Neutrophil (primary cell): ENCODE results near the gene CLRN3.
A peak's percentile ranks its signal among the peaks of the same experiment; 100 is the strongest.

ENCODE experiments used
- H3K27ac ChIP-seq: fragments of 200-600 bp; sonication (generic); 2 replicates; pipeline ENCODE4 v1.5.1; 2016; ENCODE audit warnings: mild to moderate bottlenecking, moderate library complexity
- H3K27me3 ChIP-seq: fragments of 200-600 bp; sonication (generic); 2 replicates; pipeline ENCODE4 v1.6.0; 2016; ENCODE audit warnings: mild to moderate bottlenecking
- H3K36me3 ChIP-seq: fragments of 200-600 bp; sonication (generic); 2 replicates; pipeline ENCODE4 v1.5.1; 2017
- H3K4me1 ChIP-seq, 2 experiments: fragments of 200-600 bp in 1 of 2; sonication (generic) in 1 of 2; 1 replicate in 1 of 2; 2 replicates in 1 of 2; pipeline versions ENCODE4 v1.5.1 to v1.6.1; 2013 to 2016; ENCODE audit warnings: low read depth in 1 of 2, low read length in 1 of 2, mild to moderate bottlenecking in 1 of 2, moderate library complexity in 1 of 2; ENCODE audit not compliant: control insufficient read depth in 1 of 2, insufficient read depth in 1 of 2
- H3K4me3 ChIP-seq, 2 experiments: fragments of 200-600 bp in 1 of 2; sonication (generic) in 1 of 2; 1 replicate in 1 of 2; 2 replicates in 1 of 2; pipeline ENCODE4 v1.5.1; 2013 to 2016; ENCODE audit warnings: low read depth in 1 of 2, low read length in 1 of 2, mild to moderate bottlenecking in 1 of 2, moderate library complexity in 1 of 2
- H3K9me3 ChIP-seq: fragments of 200-600 bp; sonication (generic); 2 replicates; pipeline ENCODE4 v1.5.1; 2016
- CTCF ChIP-seq: fragments of 200-600 bp; sonication (generic); IDR thresholded peaks from 2 replicates; pipeline ENCODE4 v1.5.1; 2016; ENCODE audit warnings: antibody characterized with exemption

The CLRN3 gene

GRCh38 chr10:127926455-127926854 lies 33.7 kb upstream of the CLRN3 start:
- H3K4me3 ChIP-seq, result no peak overlapping the region
- peak overlapping the region; percentile 71 for H3K27ac ChIP-seq
- TF ChIP-seq CTCF, result no peak
- no peaks in the 10 kb centered on the region for H3K36me3 ChIP-seq
- no peaks in the 10 kb centered on the region for H3K27me3 ChIP-seq
- peaks cover 67 to 68% of the 10 kb centered on the region in 2 experiments for H3K4me1 ChIP-seq
- no peaks in the 10 kb centered on the region for H3K9me3 ChIP-seq

- H3K4me1 ChIP-seq, result peaks cover 76% of the 10 kb centered on the region in 2 experiments
- no peak for TF ChIP-seq CTCF
- no peak overlapping the region for H3K4me3 ChIP-seq
Observed at GRCh38 chr10:127925471-127926207, 32.9 kb upstream of the CLRN3 start.

GRCh38 chr10:127923646-127924045 lies 30.9 kb upstream of the CLRN3 start:
- no peaks in the 10 kb centered on the region for H3K9me3 ChIP-seq
- peaks cover 95 to 96% of the 10 kb centered on the region in 2 experiments for H3K4me1 ChIP-seq
- no peak overlapping the region for H3K4me3 ChIP-seq
- peak overlapping the region; percentile 37 for H3K27ac ChIP-seq
- no peaks in the 10 kb centered on the region for H3K27me3 ChIP-seq
- no peak for TF ChIP-seq CTCF
- no peaks in the 10 kb centered on the region for H3K36me3 ChIP-seq

More at GRCh38 chr10:127925471-127926207, 32.9 kb upstream of the CLRN3 start:
- peak overlapping the region; percentile 71 for H3K27ac ChIP-seq
- no peaks in the 10 kb centered on the region for H3K36me3 ChIP-seq
- H3K27me3 ChIP-seq, result no peaks in the 10 kb centered on the region
- no peaks in the 10 kb centered on the region for H3K9me3 ChIP-seq

- Histone ChIP-seq H3K4me1 (peaks cover 97 to 98% of the 10 kb centered on the region in 2 experiments), H3K27ac (peak overlapping the region; percentile 77), H3K9me3 (no peaks in the 10 kb centered on the region), H3K4me3 (no peak overlapping the region), H3K36me3 (no peaks in the 10 kb centered on the region), H3K27me3 (no peaks in the 10 kb centered on the region)
- no peak for TF ChIP-seq CTCF
Observed at GRCh38 chr10:127922675-127923366, 30.1 kb upstream of the CLRN3 start.

GRCh38 chr10:127922206-127922605 lies 29.5 kb upstream of the CLRN3 start:
- Histone ChIP-seq H3K9me3 (no peaks in the 10 kb centered on the region), H3K4me3 (no peak overlapping the region), H3K36me3 (no peaks in the 10 kb centered on the region), H3K27ac (peak overlapping the region; percentile 77), H3K4me1 (peaks cover 97 to 98% of the 10 kb centered on the region in 2 experiments), H3K27me3 (no peaks in the 10 kb centered on the region)
- TF ChIP-seq CTCF, result no peak
